ENCODE data around the gene APOBEC3B.

The APOBEC3B gene

DNA sequence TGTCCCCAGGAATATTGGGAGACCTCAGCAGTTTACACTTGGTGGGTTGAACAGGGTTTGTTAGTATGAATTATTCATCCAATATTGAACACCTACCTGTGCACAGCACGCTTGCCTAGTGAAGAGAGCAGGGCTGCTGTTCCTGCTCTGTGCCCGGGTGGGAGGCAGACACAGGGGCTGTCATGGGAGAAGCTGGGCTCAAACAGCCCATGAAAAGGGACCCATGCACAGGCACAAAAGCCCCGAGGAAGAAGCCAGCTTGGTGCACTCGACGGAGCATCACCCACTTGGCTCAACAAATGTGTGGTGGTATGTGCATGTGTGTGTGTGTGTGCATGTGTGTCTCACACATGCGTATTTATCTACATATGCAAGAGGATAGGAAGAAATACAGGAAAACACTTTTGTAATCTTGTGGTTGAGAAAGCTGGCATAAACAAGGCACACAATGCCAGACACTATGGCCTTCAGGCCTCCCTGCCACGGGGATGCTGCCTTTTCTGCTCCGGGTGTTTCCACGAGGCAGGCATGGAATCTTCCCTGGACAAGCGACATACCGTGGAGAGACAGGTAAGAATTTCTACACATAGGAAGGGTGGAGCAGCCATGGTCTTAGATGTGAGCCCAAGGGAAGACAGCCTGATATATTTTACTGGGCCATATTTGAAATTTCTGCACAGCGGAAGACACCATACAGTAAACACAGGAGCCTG, 29.7 kb upstream of the APOBEC3B start:
- no peak for TF ChIP-seq ARNTL (CRISPR knock-in tag; IDR thresholded peaks at IDR 0.05; ENCODE audit: borderline replicate concordance, low read depth)
- no peak for TF ChIP-seq RARB (CRISPR knock-in tag; IDR thresholded peaks at IDR 0.05)
- no peak for TF ChIP-seq ZFP3 (CRISPR knock-in tag; IDR thresholded peaks at IDR 0.05)
- TF ChIP-seq GLIS3 (CRISPR knock-in tag; IDR thresholded peaks at IDR 0.05), result no peak
- TF ChIP-seq PPARA (CRISPR knock-in tag; IDR thresholded peaks at IDR 0.05; ENCODE audit: borderline replicate concordance), result no peak
- no peak for TF ChIP-seq BACH2 (CRISPR knock-in tag; IDR thresholded peaks at IDR 0.05; ENCODE audit: borderline replicate concordance)
- no peak for TF ChIP-seq ZNF565 (CRISPR knock-in tag; conservative IDR thresholded peaks at IDR 0.05; ENCODE audit: low read depth)
- TF ChIP-seq, protein P1, sequence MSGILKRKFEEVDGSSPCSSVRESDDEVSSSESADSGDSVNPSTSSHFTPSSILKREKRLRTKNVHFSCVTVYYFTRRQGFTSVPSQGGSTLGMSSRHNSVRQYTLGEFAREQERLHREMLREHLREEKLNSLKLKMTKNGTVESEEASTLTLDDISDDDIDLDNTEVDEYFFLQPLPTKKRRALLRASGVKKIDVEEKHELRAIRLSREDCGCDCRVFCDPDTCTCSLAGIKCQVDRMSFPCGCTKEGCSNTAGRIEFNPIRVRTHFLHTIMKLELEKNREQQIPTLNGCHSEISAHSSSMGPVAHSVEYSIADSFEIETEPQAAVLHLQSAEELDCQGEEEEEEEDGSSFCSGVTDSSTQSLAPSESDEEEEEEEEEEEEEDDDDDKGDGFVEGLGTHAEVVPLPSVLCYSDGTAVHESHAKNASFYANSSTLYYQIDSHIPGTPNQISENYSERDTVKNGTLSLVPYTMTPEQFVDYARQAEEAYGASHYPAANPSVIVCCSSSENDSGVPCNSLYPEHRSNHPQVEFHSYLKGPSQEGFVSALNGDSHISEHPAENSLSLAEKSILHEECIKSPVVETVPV (CRISPR knock-in tag; IDR thresholded peaks at IDR 0.05), result no peak
- no peak for TF ChIP-seq TCF4 (CRISPR knock-in tag; IDR thresholded peaks at IDR 0.05; ENCODE audit: borderline replicate concordance)
- TF ChIP-seq, protein P2, sequence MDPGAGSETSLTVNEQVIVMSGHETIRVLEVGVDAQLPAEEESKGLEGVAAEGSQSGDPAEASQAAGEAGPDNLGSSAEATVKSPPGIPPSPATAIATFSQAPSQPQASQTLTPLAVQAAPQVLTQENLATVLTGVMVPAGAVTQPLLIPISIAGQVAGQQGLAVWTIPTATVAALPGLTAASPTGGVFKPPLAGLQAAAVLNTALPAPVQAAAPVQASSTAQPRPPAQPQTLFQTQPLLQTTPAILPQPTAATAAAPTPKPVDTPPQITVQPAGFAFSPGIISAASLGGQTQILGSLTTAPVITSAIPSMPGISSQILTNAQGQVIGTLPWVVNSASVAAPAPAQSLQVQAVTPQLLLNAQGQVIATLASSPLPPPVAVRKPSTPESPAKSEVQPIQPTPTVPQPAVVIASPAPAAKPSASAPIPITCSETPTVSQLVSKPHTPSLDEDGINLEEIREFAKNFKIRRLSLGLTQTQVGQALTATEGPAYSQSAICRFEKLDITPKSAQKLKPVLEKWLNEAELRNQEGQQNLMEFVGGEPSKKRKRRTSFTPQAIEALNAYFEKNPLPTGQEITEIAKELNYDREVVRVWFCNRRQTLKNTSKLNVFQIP (CRISPR knock-in tag; IDR thresholded peaks at IDR 0.05; ENCODE audit: borderline replicate concordance, low read depth), result no peak
- TF ChIP-seq, protein P3, sequence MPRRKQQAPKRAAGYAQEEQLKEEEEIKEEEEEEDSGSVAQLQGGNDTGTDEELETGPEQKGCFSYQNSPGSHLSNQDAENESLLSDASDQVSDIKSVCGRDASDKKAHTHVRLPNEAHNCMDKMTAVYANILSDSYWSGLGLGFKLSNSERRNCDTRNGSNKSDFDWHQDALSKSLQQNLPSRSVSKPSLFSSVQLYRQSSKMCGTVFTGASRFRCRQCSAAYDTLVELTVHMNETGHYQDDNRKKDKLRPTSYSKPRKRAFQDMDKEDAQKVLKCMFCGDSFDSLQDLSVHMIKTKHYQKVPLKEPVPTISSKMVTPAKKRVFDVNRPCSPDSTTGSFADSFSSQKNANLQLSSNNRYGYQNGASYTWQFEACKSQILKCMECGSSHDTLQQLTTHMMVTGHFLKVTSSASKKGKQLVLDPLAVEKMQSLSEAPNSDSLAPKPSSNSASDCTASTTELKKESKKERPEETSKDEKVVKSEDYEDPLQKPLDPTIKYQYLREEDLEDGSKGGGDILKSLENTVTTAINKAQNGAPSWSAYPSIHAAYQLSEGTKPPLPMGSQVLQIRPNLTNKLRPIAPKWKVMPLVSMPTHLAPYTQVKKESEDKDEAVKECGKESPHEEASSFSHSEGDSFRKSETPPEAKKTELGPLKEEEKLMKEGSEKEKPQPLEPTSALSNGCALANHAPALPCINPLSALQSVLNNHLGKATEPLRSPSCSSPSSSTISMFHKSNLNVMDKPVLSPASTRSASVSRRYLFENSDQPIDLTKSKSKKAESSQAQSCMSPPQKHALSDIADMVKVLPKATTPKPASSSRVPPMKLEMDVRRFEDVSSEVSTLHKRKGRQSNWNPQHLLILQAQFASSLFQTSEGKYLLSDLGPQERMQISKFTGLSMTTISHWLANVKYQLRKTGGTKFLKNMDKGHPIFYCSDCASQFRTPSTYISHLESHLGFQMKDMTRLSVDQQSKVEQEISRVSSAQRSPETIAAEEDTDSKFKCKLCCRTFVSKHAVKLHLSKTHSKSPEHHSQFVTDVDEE (CRISPR knock-in tag; IDR thresholded peaks at IDR 0.05), result no peak
- TF ChIP-seq CSDC2 (CRISPR knock-in tag; IDR thresholded peaks at IDR 0.05), result no peak
- TF ChIP-seq ZFP30 (CRISPR knock-in tag; IDR thresholded peaks at IDR 0.05), result no peak
- ATAC-seq, result no peak

DNA sequence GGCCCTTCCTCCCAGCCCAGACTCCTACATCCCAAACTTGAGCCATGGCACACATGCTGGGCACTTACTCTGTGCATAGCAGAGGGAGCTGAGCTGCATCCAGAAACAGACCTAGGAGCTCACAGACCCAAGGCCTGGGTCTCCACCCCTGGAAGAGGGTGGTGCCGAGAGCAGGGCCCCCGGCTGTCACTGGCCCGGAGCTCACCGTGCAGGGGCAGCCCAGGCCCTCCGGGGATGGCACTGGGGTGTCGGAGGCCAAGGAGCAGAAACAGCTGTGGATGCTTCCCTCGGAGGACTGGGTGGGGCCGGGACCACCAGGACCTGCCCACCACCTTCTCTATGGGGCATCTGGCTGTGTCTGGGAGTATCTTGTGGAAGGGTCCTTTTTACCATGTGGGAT, 29.1 kb upstream of the APOBEC3B start:
- TF ChIP-seq ESRRG (CRISPR knock-in tag; IDR thresholded peaks at IDR 0.05), result no peak
- no peak for TF ChIP-seq TOX (CRISPR knock-in tag; IDR thresholded peaks at IDR 0.05; ENCODE audit: borderline replicate concordance)
- TF ChIP-seq, protein P4, sequence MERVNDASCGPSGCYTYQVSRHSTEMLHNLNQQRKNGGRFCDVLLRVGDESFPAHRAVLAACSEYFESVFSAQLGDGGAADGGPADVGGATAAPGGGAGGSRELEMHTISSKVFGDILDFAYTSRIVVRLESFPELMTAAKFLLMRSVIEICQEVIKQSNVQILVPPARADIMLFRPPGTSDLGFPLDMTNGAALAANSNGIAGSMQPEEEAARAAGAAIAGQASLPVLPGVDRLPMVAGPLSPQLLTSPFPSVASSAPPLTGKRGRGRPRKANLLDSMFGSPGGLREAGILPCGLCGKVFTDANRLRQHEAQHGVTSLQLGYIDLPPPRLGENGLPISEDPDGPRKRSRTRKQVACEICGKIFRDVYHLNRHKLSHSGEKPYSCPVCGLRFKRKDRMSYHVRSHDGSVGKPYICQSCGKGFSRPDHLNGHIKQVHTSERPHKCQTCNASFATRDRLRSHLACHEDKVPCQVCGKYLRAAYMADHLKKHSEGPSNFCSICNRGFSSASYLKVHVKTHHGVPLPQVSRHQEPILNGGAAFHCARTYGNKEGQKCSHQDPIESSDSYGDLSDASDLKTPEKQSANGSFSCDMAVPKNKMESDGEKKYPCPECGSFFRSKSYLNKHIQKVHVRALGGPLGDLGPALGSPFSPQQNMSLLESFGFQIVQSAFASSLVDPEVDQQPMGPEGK (CRISPR knock-in tag; IDR thresholded peaks at IDR 0.05; ENCODE audit: borderline replicate concordance), result no peak
- TF ChIP-seq TCF4 (CRISPR knock-in tag; IDR thresholded peaks at IDR 0.05; ENCODE audit: borderline replicate concordance), result no peak
- TF ChIP-seq ZFP30 (CRISPR knock-in tag; IDR thresholded peaks at IDR 0.05), result no peak
- TF ChIP-seq, protein P5, sequence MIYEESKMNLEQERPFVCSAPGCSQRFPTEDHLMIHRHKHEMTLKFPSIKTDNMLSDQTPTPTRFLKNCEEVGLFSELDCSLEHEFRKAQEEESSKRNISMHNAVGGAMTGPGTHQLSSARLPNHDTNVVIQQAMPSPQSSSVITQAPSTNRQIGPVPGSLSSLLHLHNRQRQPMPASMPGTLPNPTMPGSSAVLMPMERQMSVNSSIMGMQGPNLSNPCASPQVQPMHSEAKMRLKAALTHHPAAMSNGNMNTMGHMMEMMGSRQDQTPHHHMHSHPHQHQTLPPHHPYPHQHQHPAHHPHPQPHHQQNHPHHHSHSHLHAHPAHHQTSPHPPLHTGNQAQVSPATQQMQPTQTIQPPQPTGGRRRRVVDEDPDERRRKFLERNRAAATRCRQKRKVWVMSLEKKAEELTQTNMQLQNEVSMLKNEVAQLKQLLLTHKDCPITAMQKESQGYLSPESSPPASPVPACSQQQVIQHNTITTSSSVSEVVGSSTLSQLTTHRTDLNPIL (CRISPR knock-in tag; IDR thresholded peaks at IDR 0.05; ENCODE audit: low read depth), result no peak
- TF ChIP-seq ZFP3 (CRISPR knock-in tag; IDR thresholded peaks at IDR 0.05), result no peak
- TF ChIP-seq, protein P3 (CRISPR knock-in tag; IDR thresholded peaks at IDR 0.05), result no peak
- TF ChIP-seq CSDC2 (CRISPR knock-in tag; IDR thresholded peaks at IDR 0.05), result no peak
- TF ChIP-seq SNAI2 (CRISPR knock-in tag; IDR thresholded peaks at IDR 0.05), result no peak
- TF ChIP-seq PPARA (CRISPR knock-in tag; IDR thresholded peaks at IDR 0.05; ENCODE audit: borderline replicate concordance), result no peak
- no peak for TF ChIP-seq ARNTL (CRISPR knock-in tag; IDR thresholded peaks at IDR 0.05; ENCODE audit: borderline replicate concordance, low read depth)
- no peak for TF ChIP-seq BACH2 (CRISPR knock-in tag; IDR thresholded peaks at IDR 0.05; ENCODE audit: borderline replicate concordance)
- TF ChIP-seq ZNF565 (CRISPR knock-in tag; conservative IDR thresholded peaks at IDR 0.05; ENCODE audit: low read depth), result no peak
- TF ChIP-seq, protein P1 (CRISPR knock-in tag; IDR thresholded peaks at IDR 0.05), result no peak
- TF ChIP-seq ZC3H10 (CRISPR knock-in tag; IDR thresholded peaks at IDR 0.05), result no peak
- no peak for TF ChIP-seq ZNF70 (CRISPR knock-in tag; IDR thresholded peaks at IDR 0.05)
- no peak for ATAC-seq
